ENCODE data around the gene THEMIS.
"Not testable (repeated sequence)": the region's sequence is repeated elsewhere in the genome, so short reads cannot be mapped to it uniquely, and the experiment has no call there.

The THEMIS gene

GRCh38 chr6:127794405-127794804, 106.5 kb downstream of the THEMIS start:
- Histone ChIP-seq H3K4me1 (ENCODE audit: insufficient read depth, low read length) (no peaks in the 10 kb centered on the region), H3K27ac (ENCODE audit: low read depth, low read length) (no peak overlapping the region), H3K9me3 (ENCODE audit: insufficient read depth, low read depth, low read length) (no peaks in the 10 kb centered on the region), H3K9ac (ENCODE audit: low read depth, low read length) (no peak overlapping the region), H3K27me3 (ENCODE audit: insufficient read depth, low read length) (no peaks in the 10 kb centered on the region), H3K36me3 (ENCODE audit: insufficient read depth, low read length) (no peaks in the 10 kb centered on the region), H3K4me3 (ENCODE audit: low read length) (no peak overlapping the region)
- 78% methylated on average over 1 of the region's 1 CpG for WGBS

- Histone ChIP-seq H3K36me3 (ENCODE audit: insufficient read depth, low read length) (no peaks in the 10 kb centered on the region), H3K4me3 (ENCODE audit: low read length) (no peak overlapping the region), H3K4me1 (ENCODE audit: insufficient read depth, low read length) (no peaks in the 10 kb centered on the region), H3K9ac (ENCODE audit: low read depth, low read length) (no peak overlapping the region), H3K27me3 (ENCODE audit: insufficient read depth, low read length) (no peaks in the 10 kb centered on the region), H3K27ac (ENCODE audit: low read depth, low read length) (no peak overlapping the region), H3K9me3 (ENCODE audit: insufficient read depth, low read depth, low read length) (no peaks in the 10 kb centered on the region)
- 92% methylated on average over 1 of the region's 1 CpG for WGBS
Measured at GRCh38 chr6:127793396-127793795, 107.5 kb downstream of the THEMIS start.

- WGBS, result 100% methylated on average over 1 of the region's 1 CpG
- Histone ChIP-seq H3K36me3 (ENCODE audit: insufficient read depth, low read length) (no peaks in the 10 kb centered on the region), H3K4me3 (ENCODE audit: low read length) (no peak overlapping the region), H3K9me3 (ENCODE audit: insufficient read depth, low read depth, low read length) (no peaks in the 10 kb centered on the region), H3K9ac (ENCODE audit: low read depth, low read length) (no peak overlapping the region), H3K27ac (ENCODE audit: low read depth, low read length) (no peak overlapping the region), H3K27me3 (ENCODE audit: insufficient read depth, low read length) (no peaks in the 10 kb centered on the region), H3K4me1 (ENCODE audit: insufficient read depth, low read length) (no peaks in the 10 kb centered on the region)
Measured at GRCh38 chr6:127792616-127793015, 108.2 kb downstream of the THEMIS start.

- Histone ChIP-seq H3K36me3 (ENCODE audit: insufficient read depth, low read length) (no peaks in the 10 kb centered on the region), H3K27ac (ENCODE audit: low read depth, low read length) (no peak overlapping the region), H3K4me1 (ENCODE audit: insufficient read depth, low read length) (no peaks in the 10 kb centered on the region), H3K4me3 (ENCODE audit: low read length) (no peak overlapping the region), H3K9me3 (ENCODE audit: insufficient read depth, low read depth, low read length) (no peaks in the 10 kb centered on the region), H3K27me3 (ENCODE audit: insufficient read depth, low read length) (no peaks in the 10 kb centered on the region), H3K9ac (ENCODE audit: low read depth, low read length) (no peak overlapping the region)
- 95% methylated on average over 11 of the region's 11 CpGs for WGBS
Measured at GRCh38 chr6:127791779-127792528, 108.9 kb downstream of the THEMIS start.

GRCh38 chr6:127790571-127790970, 110.3 kb downstream of the THEMIS start:
- no peak overlapping the region for H3K9ac ChIP-seq (ENCODE audit: low read depth, low read length)
- H3K9me3 ChIP-seq (ENCODE audit: insufficient read depth, low read depth, low read length), result no peaks in the 10 kb centered on the region
- no peaks in the 10 kb centered on the region for H3K4me1 ChIP-seq (ENCODE audit: insufficient read depth, low read length)
- no peaks in the 10 kb centered on the region for H3K27me3 ChIP-seq (ENCODE audit: insufficient read depth, low read length)
- no peak overlapping the region for H3K27ac ChIP-seq (ENCODE audit: low read depth, low read length)
- 94% methylated on average over 5 of the region's 5 CpGs for WGBS
- no peak overlapping the region for H3K4me3 ChIP-seq (ENCODE audit: low read length)
- no peaks in the 10 kb centered on the region for H3K36me3 ChIP-seq (ENCODE audit: insufficient read depth, low read length)

GRCh38 chr6:127786109-127786508, 114.7 kb downstream of the THEMIS start:
- no peaks in the 10 kb centered on the region for H3K27me3 ChIP-seq (ENCODE audit: insufficient read depth, low read length)
- H3K4me3 ChIP-seq (ENCODE audit: low read length), result no peak overlapping the region
- no peaks in the 10 kb centered on the region for H3K4me1 ChIP-seq (ENCODE audit: insufficient read depth, low read length)
- no peak overlapping the region for H3K9ac ChIP-seq (ENCODE audit: low read depth, low read length)
- H3K9me3 ChIP-seq (ENCODE audit: insufficient read depth, low read depth, low read length), result no peaks in the 10 kb centered on the region
- WGBS, result 38% methylated on average over 1 of the region's 1 CpG
- no peak overlapping the region for H3K27ac ChIP-seq (ENCODE audit: low read depth, low read length)
- no peaks in the 10 kb centered on the region for H3K36me3 ChIP-seq (ENCODE audit: insufficient read depth, low read length)

- no peaks in the 10 kb centered on the region for H3K4me1 ChIP-seq (ENCODE audit: insufficient read depth, low read length)
- H3K4me3 ChIP-seq (ENCODE audit: low read length), result no peak overlapping the region
- H3K27me3 ChIP-seq (ENCODE audit: insufficient read depth, low read length), result no peaks in the 10 kb centered on the region
- H3K36me3 ChIP-seq (ENCODE audit: insufficient read depth, low read length), result no peaks in the 10 kb centered on the region
- no peaks in the 10 kb centered on the region for H3K9me3 ChIP-seq (ENCODE audit: insufficient read depth, low read depth, low read length)
- 85% methylated on average over 1 of the region's 1 CpG for WGBS
- H3K27ac ChIP-seq (ENCODE audit: low read depth, low read length), result no peak overlapping the region
- H3K9ac ChIP-seq (ENCODE audit: low read depth, low read length), result no peak overlapping the region
Measured at GRCh38 chr6:127784468-127784867, 116.4 kb downstream of the THEMIS start.

- not testable (repeated sequence) for H3K4me1 ChIP-seq (ENCODE audit: insufficient read depth, low read length); H3K36me3 ChIP-seq (ENCODE audit: insufficient read depth, low read length); H3K27ac ChIP-seq (ENCODE audit: low read depth, low read length); H3K9me3 ChIP-seq (ENCODE audit: insufficient read depth, low read depth, low read length); H3K27me3 ChIP-seq (ENCODE audit: insufficient read depth, low read length); H3K4me3 ChIP-seq (ENCODE audit: low read length); H3K9ac ChIP-seq (ENCODE audit: low read depth, low read length)
- WGBS, result 83% methylated on average over 4 of the region's 4 CpGs
Measured at GRCh38 chr6:127781636-127782272, 119.1 kb downstream of the THEMIS start.

GRCh38 chr6:127776320-127776719, 124.5 kb downstream of the THEMIS start:
- Histone ChIP-seq H3K36me3 (ENCODE audit: insufficient read depth, low read length) (no peaks in the 10 kb centered on the region), H3K4me1 (ENCODE audit: insufficient read depth, low read length) (no peaks in the 10 kb centered on the region), H3K27ac (ENCODE audit: low read depth, low read length) (no peak overlapping the region), H3K27me3 (ENCODE audit: insufficient read depth, low read length) (no peaks in the 10 kb centered on the region), H3K9me3 (ENCODE audit: insufficient read depth, low read depth, low read length) (no peaks in the 10 kb centered on the region), H3K4me3 (ENCODE audit: low read length) (no peak overlapping the region), H3K9ac (ENCODE audit: low read depth, low read length) (no peak overlapping the region)
- WGBS, result 88% methylated on average over 2 of the region's 2 CpGs

GRCh38 chr6:127775371-127775770, 125.5 kb downstream of the THEMIS start:
- H3K4me3 ChIP-seq (ENCODE audit: low read length), result no peak overlapping the region
- no peaks in the 10 kb centered on the region for H3K27me3 ChIP-seq (ENCODE audit: insufficient read depth, low read length)
- no peaks in the 10 kb centered on the region for H3K36me3 ChIP-seq (ENCODE audit: insufficient read depth, low read length)
- WGBS, result no CpG with 5 or more reads among the region's 1 CpG
- no peak overlapping the region for H3K9ac ChIP-seq (ENCODE audit: low read depth, low read length)
- H3K9me3 ChIP-seq (ENCODE audit: insufficient read depth, low read depth, low read length), result no peaks in the 10 kb centered on the region
- no peak overlapping the region for H3K27ac ChIP-seq (ENCODE audit: low read depth, low read length)
- H3K4me1 ChIP-seq (ENCODE audit: insufficient read depth, low read length), result no peaks in the 10 kb centered on the region

GRCh38 chr6:127768745-127769144, 132.1 kb downstream of the THEMIS start:
- Histone ChIP-seq H3K36me3 (ENCODE audit: insufficient read depth, low read length) (no peaks in the 10 kb centered on the region), H3K9ac (ENCODE audit: low read depth, low read length) (no peak overlapping the region), H3K27me3 (ENCODE audit: insufficient read depth, low read length) (no peaks in the 10 kb centered on the region), H3K27ac (ENCODE audit: low read depth, low read length) (no peak overlapping the region), H3K9me3 (ENCODE audit: insufficient read depth, low read depth, low read length) (no peaks in the 10 kb centered on the region), H3K4me1 (ENCODE audit: insufficient read depth, low read length) (no peaks in the 10 kb centered on the region), H3K4me3 (ENCODE audit: low read length) (no peak overlapping the region)
- 89% methylated on average over 4 of the region's 4 CpGs for WGBS

Data from HUES64 (cell line).